Activated CD8-positive, alpha-beta T cell treated with anti-CD3 and anti-CD28 coated beads, Interleukin-2, amount 10 ng/mL, durations not matched to agents 7 days and 5 days (primary cell): ENCODE results near the gene LCE3C. TPM values are rescaled to one million over a fixed set of nuclear protein-coding genes. Genes with fewer than 3 reads are reported as not detected.

Source experiments
- ATAC-seq: fragments of 150-1000 bp; cut with Tn5 transposase; one replicate; pipeline ENCODE4 v1.10.0; 2021; ENCODE audit warnings: moderate library complexity
- CTCF ChIA-PET: fragments of 350-600 bp; sonication (Branson Sonifier 250); formaldehyde crosslinking; loops from one replicate; lab custom pipeline; 2021; ENCODE audit warnings: antibody characterized with exemption; lab: Charles Lee
- POLR2A ChIA-PET: fragments of 350-600 bp; sonication (Branson Sonifier 250); formaldehyde crosslinking; loops from one replicate; lab custom pipeline; 2021; ENCODE audit warnings: antibody characterized with exemption; lab: Charles Lee
- DNase-seq: peaks from one replicate; pipeline ENCODE4 v3.0.0-alpha.2; 2020
- H3K27ac Mint-ChIP-seq: one replicate; pipeline ENCODE4 v1.8.0; 2021; ENCODE audit warnings: mild to moderate bottlenecking, mixed read lengths
- H3K27me3 Mint-ChIP-seq: one replicate; pipeline ENCODE4 v1.8.0; 2021; ENCODE audit warnings: low read depth, mixed read lengths
- H3K36me3 Mint-ChIP-seq: one replicate; pipeline ENCODE4 v1.8.0; 2021; ENCODE audit warnings: low read depth, mixed read lengths
- H3K4me1 Mint-ChIP-seq: one replicate; pipeline ENCODE4 v1.8.0; 2021; ENCODE audit warnings: low read depth, mixed read lengths
- H3K4me3 Mint-ChIP-seq: one replicate; pipeline ENCODE4 v1.8.0; 2021; ENCODE audit warnings: mild to moderate bottlenecking, mixed read lengths
- H3K9me3 Mint-ChIP-seq: one replicate; pipeline ENCODE4 v1.8.0; 2022; ENCODE audit warnings: mixed read lengths; ENCODE audit not compliant: insufficient read depth
- total RNA-seq, 2 experiments: library from RNA; stranded (reverse); gene quantifications; one replicate each; pipeline ENCODE4 v1.2.3, GENCODE V29; 2021

The LCE3C gene
- total RNA-seq, 2 experiments from 2014 or later, result not detected

DNA sequence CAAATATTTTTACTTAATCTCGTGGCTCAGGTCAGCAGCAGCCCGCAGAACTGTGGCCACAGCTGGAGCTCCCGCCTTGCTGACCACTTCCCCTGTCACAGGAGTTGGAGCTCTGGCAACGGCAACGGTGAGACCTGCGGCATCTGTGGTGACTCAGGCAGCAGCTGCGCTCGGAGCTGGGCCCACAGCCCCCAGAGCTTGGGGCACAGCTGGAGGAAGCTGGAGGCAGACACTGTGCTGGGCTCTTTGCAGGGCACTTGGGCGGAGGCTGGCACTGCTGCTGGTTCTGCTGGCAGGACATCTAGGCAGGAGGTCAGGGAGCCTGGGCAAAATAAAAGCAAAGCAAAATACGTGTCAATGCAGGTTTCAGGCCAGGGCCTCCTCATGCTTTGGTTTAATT lies 22.8 kb downstream of the LCE3C start, which contains the start of gene LCE3A:
Gene LCE3A, minus strand, starts transcription at position 301 of the 400 bp plus-strand sequence. Its CDS starts 0 bp downstream, at position 301.
- Mint-ChIP-seq H3K9me3 (peaks cover 13% of the 10 kb centered on the region), H3K4me3 (no peak within 1 kb of the TSS), H3K27me3 (peaks cover 2% of the 10 kb centered on the region), H3K27ac (no peak within 1 kb of the TSS), H3K4me1 (peaks cover 15% of the 10 kb centered on the region), H3K36me3 (no peaks in the 10 kb centered on the region)
- CTCF ChIA-PET, result interaction anchor here (1.2 to 2.6 kb wide), 5 partner anchors 13 to 164 kb away, joined by 3 to 12 read pairs (median 6); partner anchors contain the start of gene LCE3D
- ATAC-seq (no peak), DNase-seq (peak; percentile 25)
- POLR2A ChIA-PET, result no interaction called here

DNA sequence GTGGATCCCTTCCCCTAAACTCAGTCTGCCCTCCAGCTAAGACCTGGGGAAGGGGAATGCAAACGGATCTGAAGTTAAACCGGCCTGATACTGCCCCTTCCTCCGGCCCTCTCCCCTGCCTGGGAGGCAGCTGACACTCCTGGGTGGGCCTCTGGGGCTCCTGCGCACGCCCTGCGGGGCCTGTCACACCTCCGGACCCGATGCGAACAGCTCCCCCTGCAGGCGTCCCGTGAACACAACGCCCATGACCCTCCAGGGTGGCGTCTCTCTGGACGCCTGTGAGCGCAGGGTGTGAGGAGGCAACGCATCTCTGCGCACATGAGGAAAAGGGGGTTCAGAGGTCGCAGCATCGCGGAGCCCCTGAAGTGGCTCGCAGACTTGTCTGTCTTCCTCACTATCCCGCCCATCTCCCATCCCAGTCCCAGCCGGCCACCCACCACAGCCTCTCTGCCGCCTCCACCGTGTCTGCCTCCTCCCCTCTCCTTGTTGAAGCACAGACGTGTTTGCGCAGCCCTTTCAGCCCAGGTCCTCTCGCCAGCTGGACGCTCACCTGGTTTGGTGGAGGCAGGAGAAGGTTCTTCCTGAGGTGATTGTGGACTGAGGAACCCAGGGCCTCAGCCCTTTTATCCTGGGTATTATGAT lies 23.3 kb downstream of the LCE3C start:
- H3K27me3 Mint-ChIP-seq, result peaks cover 2% of the 10 kb centered on the region
- peak; percentile 25 for DNase-seq
- CTCF ChIA-PET, result interaction anchor here (1.2 to 2.6 kb wide), 5 partner anchors 12 to 165 kb away, joined by 3 to 12 read pairs (median 3); partner anchors contain the start of gene LCE3D
- H3K36me3 Mint-ChIP-seq, result no peaks in the 10 kb centered on the region
- H3K9me3 Mint-ChIP-seq, result peaks cover 12% of the 10 kb centered on the region
- no peak overlapping the region for H3K4me3 Mint-ChIP-seq
- H3K4me1 Mint-ChIP-seq, result peaks cover 15% of the 10 kb centered on the region
- POLR2A ChIA-PET, result no interaction called here
- H3K27ac Mint-ChIP-seq, result no peak overlapping the region
- peak; percentile 44 for ATAC-seq

DNA sequence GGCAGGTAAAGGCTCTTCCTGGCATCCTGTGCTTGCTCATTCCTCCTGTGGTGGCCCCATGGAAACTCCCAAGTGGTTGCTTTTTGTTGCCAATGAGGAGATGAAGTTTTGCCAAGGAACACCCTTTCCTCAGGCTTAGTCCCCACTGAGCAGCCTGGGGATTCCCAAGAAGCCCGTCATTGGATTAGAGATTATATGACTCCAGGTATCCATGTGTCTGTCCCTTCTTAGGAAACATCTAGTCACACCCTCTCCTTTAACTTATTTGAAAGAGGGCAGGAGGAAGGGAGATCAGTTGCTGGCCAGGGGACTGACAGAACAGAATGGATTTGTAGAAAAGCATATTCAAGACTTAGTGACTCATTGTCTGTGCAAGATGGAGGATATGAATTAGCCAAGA lies 26.7 kb downstream of the LCE3C start:
- no peak overlapping the region for H3K27ac Mint-ChIP-seq

DNA sequence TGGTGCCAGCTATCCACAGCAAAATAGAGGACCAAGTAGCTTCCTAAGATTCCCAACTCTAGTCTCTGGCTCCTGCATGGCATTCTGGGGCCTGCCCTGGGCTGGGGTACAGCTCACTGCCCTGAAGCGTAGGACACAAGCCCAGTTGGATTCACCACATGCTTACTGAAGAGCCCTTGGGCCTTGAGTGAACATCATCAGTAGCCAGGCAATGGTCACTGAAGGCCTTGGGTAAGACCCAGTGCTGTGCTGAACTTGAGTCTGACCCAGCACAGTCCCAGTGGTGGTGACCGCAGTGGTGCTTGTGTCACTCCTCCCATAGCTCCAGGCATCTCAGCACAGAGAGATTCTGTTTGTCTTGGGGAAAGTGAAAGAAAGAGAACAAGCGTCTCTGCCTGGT lies 30.6 kb downstream of the LCE3C start:
- H3K4me1 Mint-ChIP-seq, result no peaks in the 10 kb centered on the region
- H3K27me3 Mint-ChIP-seq, result peaks cover 7% of the 10 kb centered on the region
- DNase-seq, result no peak
- H3K9me3 Mint-ChIP-seq, result no peaks in the 10 kb centered on the region
- ChIA-PET CTCF (no interaction called here), POLR2A (no interaction called here)
- H3K36me3 Mint-ChIP-seq, result no peaks in the 10 kb centered on the region
- H3K4me3 Mint-ChIP-seq, result no peak overlapping the region
- H3K27ac Mint-ChIP-seq, result no peak overlapping the region
- no peak for ATAC-seq

More for the DNA sequence above, 26.7 kb downstream of the LCE3C start:
- Mint-ChIP-seq H3K4me1 (peaks cover 15% of the 10 kb centered on the region), H3K4me3 (no peak overlapping the region), H3K27me3 (peaks cover 2% of the 10 kb centered on the region), H3K36me3 (no peaks in the 10 kb centered on the region), H3K9me3 (no peaks in the 10 kb centered on the region)
- no peak for ATAC-seq
- CTCF ChIA-PET, result no interaction called here
- POLR2A ChIA-PET, result no interaction called here
- no peak for DNase-seq

DNA sequence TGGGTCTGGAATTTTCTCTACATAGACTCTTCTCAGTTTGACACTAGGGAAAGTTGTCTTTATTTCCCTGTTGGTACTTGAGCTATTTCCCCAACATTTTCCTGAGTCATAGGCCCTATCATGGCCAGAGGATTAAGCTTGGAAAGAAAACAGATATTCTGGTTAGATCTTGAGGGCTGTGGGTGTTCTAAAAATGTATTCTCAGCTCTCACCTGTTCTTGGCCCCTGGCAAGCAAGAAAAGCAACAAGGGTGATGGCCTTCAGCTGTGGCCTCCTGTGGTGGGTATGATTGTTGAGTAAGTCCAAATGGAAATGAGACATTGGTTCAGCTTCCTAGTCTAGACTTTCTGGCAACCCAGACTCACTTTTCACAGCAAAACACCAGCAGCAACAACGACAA lies 40.3 kb downstream of the LCE3C start:
- no peak overlapping the region for H3K27ac Mint-ChIP-seq
- no peaks in the 10 kb centered on the region for H3K36me3 Mint-ChIP-seq
- no peak overlapping the region for H3K4me3 Mint-ChIP-seq
- DNase-seq, result no peak
- H3K9me3 Mint-ChIP-seq, result no peaks in the 10 kb centered on the region
- H3K4me1 Mint-ChIP-seq, result no peaks in the 10 kb centered on the region
- peaks cover 3% of the 10 kb centered on the region for H3K27me3 Mint-ChIP-seq
- ChIA-PET CTCF (no interaction called here), POLR2A (no interaction called here)
- no peak for ATAC-seq

DNA sequence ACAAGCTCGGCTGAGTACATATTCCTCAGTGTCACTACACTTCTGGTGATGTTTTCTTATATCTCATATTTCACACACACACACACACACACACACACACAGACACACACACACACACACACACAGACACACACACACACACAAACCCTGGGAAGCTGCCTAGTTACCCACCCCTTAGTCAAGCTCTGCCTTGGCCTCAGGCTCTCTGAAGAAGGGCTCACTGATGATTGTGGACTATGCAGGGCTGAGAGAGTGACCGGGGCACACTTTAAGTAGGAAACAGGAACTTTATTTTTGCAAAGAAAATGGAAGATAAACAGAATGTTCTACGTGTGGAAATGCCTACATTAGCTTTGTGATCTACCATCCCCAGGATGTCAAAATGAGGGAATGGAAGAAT lies 43.9 kb downstream of the LCE3C start:
- Mint-ChIP-seq H3K36me3 (no peaks in the 10 kb centered on the region), H3K4me1 (no peaks in the 10 kb centered on the region), H3K27me3 (peaks cover 4% of the 10 kb centered on the region), H3K4me3 (no peak overlapping the region), H3K27ac (no peak overlapping the region), H3K9me3 (no peaks in the 10 kb centered on the region)
- ChIA-PET POLR2A (no interaction called here), CTCF (interaction anchor here (2.5 kb wide), 1 partner anchor 10 kb away, joined by 12 read pairs; no protein-coding TSS in a partner anchor)
- DNase-seq (no peak), ATAC-seq (no peak)

DNA sequence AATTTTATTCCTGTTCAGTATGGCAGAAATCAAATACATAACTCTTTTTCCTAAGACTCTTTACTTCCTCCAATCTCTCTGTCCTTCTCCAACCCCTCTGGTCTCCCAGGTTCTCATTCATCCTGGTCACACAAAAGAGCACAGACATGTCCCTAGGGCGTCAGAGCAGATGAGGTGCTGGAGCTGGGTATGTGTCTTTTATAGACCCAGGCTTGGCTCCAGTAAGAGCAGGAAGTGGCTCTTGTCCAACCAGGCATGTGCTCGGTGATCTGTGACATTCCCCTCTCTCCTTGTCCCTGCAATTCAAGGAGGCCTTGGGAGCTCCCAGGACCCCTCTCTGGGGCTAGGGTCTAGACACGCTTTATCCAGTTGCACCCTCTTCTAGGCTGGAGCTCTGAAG lies 45.1 kb downstream of the LCE3C start:
- CTCF ChIA-PET, result no interaction called here
- POLR2A ChIA-PET, result no interaction called here
- ATAC-seq (no peak), DNase-seq (no peak)
- Mint-ChIP-seq H3K4me3 (no peak overlapping the region), H3K36me3 (no peaks in the 10 kb centered on the region), H3K9me3 (no peaks in the 10 kb centered on the region), H3K27ac (no peak overlapping the region), H3K27me3 (peaks cover 5% of the 10 kb centered on the region), H3K4me1 (no peaks in the 10 kb centered on the region)

DNA sequence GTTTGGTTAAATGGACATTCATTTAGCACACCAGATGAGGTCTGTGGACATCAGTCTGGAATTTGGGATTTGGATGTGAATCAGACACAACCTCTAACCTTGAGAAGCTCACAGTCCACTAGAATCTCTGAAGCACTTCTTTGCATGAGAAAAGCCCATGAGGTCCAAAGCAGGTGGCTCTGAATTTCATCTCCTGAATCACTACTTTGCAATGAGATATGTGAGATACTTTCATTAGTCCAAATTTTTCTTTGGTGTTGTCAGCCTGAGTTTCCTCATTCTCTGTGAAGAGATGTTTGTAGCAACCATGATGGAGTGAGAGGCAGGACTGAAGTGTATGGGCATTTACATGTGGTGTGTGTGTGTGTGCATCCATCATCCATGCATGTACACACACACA lies 46.6 kb downstream of the LCE3C start:
- no peak for ATAC-seq

More for the DNA sequence above, 46.6 kb downstream of the LCE3C start:
- Mint-ChIP-seq H3K36me3 (no peaks in the 10 kb centered on the region), H3K4me3 (no peak overlapping the region), H3K4me1 (no peaks in the 10 kb centered on the region), H3K27ac (no peak overlapping the region), H3K9me3 (no peaks in the 10 kb centered on the region), H3K27me3 (peaks cover 12% of the 10 kb centered on the region)
- POLR2A ChIA-PET, result no interaction called here
- CTCF ChIA-PET, result no interaction called here
- DNase-seq, result no peak

Other genes starting within 250 kb of the LCE3C start
- not detected for gene FLG2, start 240.2 kb upstream of the LCE3C start, total RNA-seq
- not detected for gene CRNN, start 186.0 kb upstream of the LCE3C start, total RNA-seq
- gene LCE5A, start 89.4 kb upstream of the LCE3C start, total RNA-seq, result not detected
- not detected for gene CRCT1, start 85.8 kb upstream of the LCE3C start, total RNA-seq
- gene LCE3E, start 33.5 kb upstream of the LCE3C start, total RNA-seq, result not detected
- not detected for gene LCE3D, start 19.7 kb upstream of the LCE3C start, total RNA-seq
- not detected for gene LCE3B, start 13.6 kb downstream of the LCE3C start, total RNA-seq
- not detected for gene LCE3A, start 22.9 kb downstream of the LCE3C start, total RNA-seq
- gene LCE2D, start 63.1 kb downstream of the LCE3C start, total RNA-seq, result not detected
- gene LCE2C, start 75.0 kb downstream of the LCE3C start, total RNA-seq, result not detected
- not detected for gene LCE2B, start 85.9 kb downstream of the LCE3C start, total RNA-seq
- gene LCE2A, start 98.1 kb downstream of the LCE3C start, total RNA-seq, result not detected
- gene LCE4A, start 107.9 kb downstream of the LCE3C start, total RNA-seq, result not detected
- not detected for gene KPRP, start 157.8 kb downstream of the LCE3C start, total RNA-seq
- gene LCE1F, start 174.9 kb downstream of the LCE3C start, total RNA-seq, result not detected
- not detected for gene LCE1E, start 186.0 kb downstream of the LCE3C start, total RNA-seq
- gene LCE1D, start 196.5 kb downstream of the LCE3C start, total RNA-seq, result not detected
- not detected for gene LCE1C, start 206.4 kb downstream of the LCE3C start, total RNA-seq
- not detected for gene LCE1B, start 211.7 kb downstream of the LCE3C start, total RNA-seq
- gene LCE1A, start 227.2 kb downstream of the LCE3C start, total RNA-seq, result not detected
- not detected for gene LCE6A, start 242.6 kb downstream of the LCE3C start, total RNA-seq